HG02642 (cell line): Measurements from ENCODE around the gene RNASE12.
"Not testable (repeated sequence)": the region's sequence is repeated elsewhere in the genome, so short reads cannot be mapped to it uniquely, and the experiment has no call there.

Source experiments
- ATAC-seq: cut with Tn5 transposase; IDR thresholded peaks from one replicate; pipeline ENCODE4 v1.9.1; 2021; ENCODE audit warnings: mild to moderate bottlenecking; ENCODE audit not compliant: unreplicated experiment, poor library complexity

Gene RNASE12

DNA sequence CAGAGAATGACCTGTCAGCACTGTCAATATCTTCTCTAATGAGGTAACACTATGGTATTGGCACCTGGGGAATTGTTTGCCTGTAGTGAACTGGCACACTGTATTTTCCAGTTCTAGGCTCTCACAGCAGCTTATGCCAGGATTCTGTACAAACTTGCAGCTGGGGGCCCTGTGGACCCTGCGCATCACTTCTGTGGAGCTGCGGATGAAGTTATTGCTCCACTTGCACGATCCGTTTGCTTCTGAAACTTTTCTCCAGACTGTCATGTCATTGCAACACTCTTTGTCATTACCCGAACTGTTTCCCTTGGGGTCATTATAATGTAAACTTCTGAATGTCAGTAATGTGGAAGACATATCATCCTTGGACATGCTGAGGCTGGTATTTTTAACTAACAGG, 7.3 kb downstream of the RNASE12 start:
- ATAC-seq, result no peak

DNA sequence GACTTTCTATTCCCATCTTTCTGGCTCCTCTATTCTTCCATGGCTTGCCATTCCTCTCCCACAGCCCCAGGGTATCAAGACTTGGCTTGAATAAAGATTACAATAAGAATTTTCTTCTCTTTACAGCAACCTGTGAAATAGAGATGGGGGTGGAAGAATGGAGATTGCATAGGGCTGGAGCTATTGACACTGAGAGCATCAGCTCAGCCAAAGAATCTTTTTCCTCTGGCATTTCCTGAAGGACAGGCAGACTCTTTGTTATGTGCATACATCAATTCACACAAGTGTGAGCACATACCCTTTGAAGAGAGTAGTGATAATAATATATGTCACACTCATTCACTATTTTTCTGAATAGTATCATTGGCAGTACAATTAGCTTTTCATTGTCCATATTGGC, 8.0 kb downstream of the RNASE12 start:
- no peak for ATAC-seq

DNA sequence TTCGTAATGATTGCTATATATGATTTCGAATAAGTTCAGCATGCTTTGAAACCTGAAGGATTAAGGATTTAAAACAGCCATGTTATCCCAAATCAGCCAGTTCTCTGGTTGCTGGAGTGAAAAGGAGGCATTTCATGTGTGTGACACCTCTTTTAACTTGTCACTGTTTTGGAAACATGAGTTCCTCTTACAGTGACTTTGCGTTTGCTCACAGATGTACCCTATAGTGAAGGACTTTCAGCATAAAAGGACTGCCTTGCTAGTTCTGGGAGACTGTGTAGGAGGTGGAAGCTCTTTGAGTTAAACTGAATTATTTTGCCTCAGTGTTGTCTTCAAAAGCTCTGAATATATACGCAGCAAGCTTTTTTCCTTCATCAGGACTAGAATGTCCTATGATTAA, 10.9 kb downstream of the RNASE12 start:
- ATAC-seq, result no peak

DNA sequence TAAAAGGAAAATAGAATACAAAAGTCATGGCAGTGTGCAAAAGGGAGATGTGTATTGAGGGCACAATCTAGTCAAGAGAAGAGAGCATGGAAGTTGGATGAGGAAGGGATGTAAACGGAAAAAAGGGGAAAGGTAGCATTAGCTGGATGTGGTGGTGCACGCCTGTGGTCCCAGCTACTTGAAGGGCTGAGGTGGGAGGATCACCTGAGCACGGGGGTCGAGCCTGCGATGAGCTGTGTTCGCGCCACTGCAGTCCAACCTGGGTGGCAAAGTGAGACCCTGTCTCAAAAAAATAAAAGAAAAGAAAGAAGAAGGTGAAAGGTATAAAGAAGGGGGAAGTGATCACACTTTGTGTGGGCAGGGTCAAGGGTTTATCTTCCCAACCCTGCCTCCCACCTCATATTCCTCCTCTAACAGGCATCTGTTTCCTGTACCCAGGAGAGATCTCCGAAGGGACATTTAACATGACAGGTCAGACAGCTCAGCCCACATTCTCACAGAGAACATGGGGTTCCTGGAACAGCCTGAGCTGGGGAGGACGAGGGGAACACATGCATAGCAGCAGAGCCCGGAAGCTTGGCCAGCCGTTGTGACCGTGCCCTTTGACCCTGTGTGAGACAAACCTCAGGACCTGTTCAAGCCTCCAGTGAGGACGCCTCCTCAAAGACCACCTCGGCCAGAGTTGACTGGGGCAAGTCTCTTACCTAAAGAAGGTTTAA, 12.2 kb downstream of the RNASE12 start:
- no peak for ATAC-seq

DNA sequence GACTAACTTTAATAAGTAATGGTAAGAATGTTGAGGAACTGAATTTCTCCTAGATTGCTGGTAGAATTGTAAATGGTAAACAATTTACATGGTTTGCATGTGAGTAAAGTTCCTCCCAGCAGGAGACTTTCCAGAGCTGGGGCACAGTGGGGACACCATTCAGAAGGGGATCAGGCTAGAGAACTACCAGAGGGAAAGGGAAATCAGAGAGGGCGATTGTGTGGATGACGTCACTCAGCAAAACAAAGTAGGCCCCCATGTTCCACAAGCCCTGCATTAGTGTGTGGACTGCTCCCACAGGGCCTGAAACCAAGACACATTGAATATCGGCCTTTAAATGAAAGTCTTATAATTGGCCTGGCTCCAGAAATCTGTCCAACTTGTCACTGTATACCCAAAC, 12.9 kb downstream of the RNASE12 start:
- ATAC-seq, result no peak

DNA sequence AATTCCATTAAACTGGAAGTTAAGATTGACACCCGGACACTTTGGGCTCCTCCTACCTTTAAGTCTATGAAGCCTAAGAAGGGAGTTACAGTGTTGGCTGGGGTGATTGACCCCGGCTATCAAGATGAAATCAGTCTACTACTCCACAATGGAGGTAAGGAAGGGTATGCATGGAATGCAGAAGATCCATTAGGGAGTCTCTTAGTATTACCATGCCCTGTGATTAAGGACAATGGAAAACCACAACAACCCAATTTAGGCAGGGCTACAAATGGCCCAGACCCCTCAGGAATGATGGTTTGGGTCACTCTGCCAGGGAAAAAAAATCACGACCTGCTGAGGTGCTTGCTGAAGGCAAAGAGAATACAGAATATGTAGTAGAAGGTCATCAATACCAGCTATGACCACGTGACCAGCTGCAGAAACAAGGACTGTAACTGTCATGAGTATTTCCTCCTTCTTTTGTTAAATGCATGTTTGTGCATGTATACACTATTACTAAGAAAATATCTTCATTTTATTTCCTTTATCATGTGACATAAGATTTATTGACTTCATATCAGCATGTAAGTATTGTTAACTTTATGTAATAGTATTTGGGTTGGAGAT, 18.7 kb downstream of the RNASE12 start:
- not testable (repeated sequence) for ATAC-seq

DNA sequence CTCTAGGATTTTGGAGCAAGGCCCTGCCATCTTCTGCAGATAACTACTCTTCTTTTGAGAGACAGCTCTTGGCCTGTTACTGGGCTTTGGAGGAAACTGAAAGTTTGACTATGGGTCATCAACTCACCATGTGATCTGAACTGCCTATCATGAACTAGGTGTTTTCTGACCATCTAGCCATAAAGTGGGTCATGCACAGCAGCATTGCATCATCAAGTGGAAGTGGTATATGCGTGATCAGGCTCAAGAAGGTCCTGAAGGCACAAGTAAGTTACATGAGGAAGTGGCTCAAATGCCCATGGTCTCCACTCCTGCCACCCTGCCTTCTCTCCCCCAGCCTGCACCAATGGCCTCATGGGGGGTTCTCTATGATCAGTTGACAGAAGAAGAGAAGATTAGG, 20.5 kb downstream of the RNASE12 start:
- ATAC-seq, result not testable (repeated sequence)

DNA sequence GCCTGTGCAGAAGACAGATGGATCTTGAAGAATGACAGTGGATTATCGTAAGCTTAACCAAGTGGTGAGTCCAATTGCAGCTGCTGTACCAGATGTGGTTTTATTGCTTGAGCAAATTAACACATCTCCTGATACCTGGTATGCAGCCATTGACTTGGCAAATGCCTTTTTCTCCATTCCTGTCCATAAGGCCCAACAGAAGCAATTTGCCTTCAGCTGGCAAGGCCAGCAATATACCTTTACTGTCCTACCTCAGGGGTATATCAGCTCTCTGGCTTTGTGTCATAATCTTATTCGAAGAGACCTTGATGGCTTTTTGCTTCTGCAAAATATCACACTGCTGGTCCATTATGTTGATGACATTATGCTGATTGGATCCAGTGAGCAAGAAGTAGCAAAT, 21.3 kb downstream of the RNASE12 start:
- ATAC-seq, result not testable (repeated sequence)

DNA sequence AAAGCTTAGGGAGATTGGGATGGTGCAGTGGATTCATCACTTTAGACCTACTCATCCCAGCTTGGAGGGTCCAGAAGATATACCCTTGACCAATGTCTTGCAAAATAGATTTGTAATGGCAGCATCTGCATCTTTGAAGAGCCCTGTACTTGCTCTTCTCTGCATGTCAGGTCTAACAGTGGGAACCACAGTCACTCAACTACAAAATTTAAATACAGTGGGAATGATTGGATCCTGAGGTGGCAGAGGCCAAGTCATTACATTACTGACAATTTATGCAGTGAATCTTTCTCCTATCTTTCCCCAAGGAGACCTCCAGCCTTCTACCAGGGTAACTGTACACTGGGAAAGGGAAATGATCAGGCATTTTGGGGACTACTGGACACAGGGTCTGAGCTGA, 22.1 kb downstream of the RNASE12 start:
- ATAC-seq, result no peak

DNA sequence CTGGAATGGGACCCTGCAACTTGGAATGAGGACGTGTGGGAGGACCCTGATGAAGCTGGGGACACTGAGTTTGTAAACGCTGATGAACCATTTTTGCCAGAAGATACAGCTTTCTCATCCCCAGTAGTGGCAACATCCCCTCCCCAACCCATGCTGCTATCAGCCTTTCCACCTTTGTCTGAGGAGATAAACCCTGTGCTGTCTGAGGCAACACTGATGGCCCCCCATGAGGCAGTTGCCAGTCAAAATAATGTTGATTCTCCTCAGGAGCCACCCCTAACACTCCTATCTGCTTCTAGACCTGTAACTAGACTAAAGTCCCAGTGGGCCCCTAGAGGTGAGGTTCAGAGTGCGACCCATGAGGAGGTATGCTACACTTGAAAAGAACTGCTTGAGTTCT, 22.8 kb downstream of the RNASE12 start:
- no peak for ATAC-seq

DNA sequence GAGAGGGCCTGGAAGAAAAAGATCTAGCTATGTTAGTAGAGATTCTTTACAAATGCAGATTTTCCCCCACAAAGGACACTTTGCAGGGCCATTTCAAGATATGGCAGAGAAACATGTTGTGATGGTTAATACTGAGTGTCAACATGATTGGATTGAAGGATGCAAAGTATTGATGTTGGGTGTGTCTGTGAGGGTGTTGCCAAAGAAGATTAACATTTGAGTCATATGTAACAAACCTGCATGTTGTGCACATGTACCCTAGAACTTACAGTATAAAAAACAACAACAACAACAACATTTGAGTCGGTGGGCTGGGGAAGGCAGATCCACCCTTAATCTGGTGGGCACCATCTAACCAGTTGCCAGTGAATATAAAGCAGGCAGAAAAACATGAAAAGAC, 24.0 kb downstream of the RNASE12 start:
- not testable (repeated sequence) for ATAC-seq

DNA sequence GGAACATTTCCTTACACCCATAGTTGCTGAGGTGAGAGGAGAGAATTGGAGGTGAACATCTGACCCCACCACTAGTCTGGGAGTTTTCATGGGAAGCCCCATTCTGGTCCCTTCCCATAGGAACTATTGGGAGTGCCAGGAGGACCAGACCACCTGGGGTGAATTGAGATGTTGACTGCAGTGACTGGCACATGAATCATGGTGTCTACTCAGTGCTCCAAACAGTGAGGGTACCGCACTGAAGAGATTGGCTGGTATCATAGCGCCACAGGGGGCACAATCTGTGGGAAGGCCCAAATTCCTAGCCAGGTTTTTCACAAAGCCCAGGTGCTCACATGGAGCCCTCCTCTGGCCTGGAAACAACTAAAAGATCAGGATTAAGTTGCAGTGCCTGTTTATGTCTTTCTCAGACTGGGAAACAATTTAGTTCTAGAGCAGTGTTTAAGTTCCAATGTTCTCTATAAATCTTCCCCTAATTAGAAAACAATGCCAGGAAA, 26.6 kb downstream of the RNASE12 start:
- ATAC-seq, result no peak

DNA sequence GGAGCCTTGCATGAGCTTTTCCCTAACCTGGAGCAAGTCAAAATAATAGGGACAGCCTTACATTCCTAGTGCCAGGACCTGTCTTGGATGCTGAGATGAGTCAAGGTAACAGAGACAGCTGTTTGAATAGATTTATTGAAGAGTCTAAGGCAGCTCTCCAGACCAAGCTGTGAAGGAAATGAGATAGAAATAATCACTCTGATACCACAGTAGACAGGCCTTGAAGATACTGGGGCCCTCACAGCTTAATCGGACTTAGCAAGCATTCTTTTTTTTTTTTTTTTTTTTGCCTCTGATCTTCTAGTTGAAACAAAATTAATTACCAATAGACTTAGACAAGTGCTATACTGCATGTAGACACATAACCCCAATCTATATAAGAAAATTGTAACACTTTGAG, 27.2 kb downstream of the RNASE12 start:
- no peak for ATAC-seq

DNA sequence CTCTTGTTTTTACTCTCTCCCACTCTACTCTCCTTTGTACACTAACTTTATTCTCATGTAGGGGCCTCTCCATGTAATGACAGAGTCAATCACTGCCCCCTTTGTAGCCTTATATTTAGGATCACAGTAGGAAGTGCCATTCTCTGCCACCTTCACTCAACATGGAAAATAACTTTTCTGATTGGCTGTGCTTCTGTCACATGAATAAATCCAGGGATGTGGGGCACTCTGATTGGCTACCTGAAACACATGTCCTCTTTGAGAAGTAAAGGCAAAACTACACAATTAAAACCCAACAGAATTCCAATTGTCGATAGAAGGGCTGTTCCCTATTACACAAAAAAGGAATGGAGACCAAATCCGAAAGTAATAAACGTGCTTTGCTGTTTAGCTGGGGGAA, 30.2 kb downstream of the RNASE12 start, which contains the start of gene RNASE9:
TSS of gene RNASE9 (minus strand) at position 87 of the 400 bp plus-strand sequence.
- ATAC-seq, result no peak

DNA sequence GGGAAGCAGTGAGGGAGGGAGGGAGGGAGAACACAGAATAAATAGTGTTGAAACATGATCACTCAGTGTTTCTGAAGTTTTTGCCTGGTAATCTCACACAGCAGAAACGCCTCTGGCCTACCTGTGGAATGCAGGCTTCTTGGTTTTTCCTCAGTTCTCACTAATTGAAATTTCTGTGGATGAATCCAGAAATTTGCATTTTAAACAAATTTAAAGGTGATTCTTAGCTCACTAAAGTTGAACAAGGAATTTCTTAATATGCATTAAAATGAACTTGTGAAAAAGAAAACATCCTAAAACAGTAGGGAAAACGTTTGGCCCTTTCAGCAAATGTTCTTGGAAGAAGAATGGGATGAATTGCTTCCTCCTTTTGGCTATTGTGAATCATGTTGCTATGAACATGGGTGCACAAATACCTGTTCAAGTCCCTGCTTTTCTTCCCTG, 31.7 kb downstream of the RNASE12 start:
- ATAC-seq, result no peak

DNA sequence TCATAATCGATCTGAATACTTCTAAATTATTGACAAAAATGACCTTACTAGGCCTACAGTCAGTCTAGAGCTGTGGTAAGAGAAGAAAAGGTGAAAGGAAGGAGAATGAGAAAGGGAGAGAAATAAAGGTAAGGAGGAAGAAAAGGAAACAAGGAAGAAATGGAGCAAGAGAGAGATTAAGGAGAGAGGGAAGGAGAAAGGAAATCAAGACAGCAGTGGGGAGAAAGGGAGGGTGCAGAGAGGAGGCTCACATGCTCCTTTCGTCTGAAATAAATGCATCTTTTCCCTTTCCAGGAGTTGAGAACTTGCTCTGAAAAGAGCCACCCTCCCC, 34.0 kb downstream of the RNASE12 start:
- ATAC-seq, result no peak

DNA sequence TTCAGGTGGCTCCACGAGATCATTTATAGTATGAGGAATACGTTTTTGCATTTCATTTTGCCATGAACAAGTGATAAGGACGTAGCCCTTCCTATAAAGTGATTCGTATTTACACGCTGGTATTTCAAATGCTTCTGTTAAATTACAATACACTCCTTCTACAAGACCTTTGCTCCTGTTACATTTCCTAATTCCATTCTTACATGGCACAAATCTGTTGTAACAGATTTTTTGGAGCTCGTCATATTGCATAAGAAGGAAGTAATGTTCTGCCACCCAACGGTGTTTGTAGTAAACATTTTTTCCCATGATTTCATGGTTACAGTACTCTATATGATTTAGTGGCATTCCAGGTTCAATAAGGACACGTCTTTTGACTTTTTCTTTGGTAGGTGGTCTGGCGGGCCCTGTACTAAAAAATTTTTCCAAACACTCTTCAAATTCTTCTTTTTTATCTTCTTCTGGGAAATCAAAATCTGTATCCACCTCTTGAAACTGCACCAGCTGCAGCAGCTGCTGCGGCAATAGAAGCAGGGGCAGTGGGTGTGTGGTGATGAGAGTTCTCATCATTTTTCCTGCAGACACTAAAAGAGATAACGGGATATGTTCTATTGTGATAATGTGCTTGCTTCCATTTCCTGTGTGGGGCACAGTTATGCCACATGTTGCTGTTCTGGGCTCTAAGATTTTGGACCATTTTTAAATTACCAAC, 34.5 kb downstream of the RNASE12 start:
- no peak for ATAC-seq

DNA sequence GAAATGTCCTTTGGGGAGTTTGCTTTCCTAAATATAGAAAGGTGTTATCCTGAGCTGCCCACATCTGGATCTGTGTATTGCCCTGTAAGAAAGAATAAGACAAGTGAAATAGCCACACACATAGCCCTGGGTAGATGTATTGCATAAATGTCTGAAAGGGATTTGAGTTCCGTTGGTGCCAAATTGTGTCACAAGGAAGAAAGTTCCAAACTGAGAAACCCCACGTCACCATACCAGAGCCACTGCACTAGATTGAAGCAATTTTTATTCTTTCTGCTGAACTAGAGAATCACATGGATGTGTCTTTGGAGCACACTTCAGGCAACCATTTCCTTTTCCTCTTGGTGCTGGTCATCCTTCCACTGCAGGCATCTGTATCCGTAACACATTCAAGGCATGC, 35.3 kb downstream of the RNASE12 start:
- no peak for ATAC-seq

DNA sequence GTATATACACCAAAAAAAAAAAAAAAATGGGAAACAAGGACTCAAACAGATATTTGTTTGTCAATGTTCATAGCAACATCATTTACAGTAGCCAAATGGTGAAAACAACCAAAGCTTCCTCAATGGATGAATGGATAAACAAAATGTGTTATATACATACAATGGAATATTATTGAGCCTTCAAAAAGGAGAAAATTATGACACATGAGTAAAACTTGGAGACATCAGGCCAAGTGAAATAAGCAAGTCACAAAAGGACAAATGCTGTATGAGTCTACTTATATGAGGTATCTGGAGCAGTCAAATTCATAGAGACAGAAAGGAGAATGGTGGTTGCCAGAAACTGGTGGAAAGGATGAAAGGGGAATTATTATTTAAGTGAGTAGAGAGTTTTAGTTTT, 38.2 kb downstream of the RNASE12 start:
- no peak for ATAC-seq

DNA sequence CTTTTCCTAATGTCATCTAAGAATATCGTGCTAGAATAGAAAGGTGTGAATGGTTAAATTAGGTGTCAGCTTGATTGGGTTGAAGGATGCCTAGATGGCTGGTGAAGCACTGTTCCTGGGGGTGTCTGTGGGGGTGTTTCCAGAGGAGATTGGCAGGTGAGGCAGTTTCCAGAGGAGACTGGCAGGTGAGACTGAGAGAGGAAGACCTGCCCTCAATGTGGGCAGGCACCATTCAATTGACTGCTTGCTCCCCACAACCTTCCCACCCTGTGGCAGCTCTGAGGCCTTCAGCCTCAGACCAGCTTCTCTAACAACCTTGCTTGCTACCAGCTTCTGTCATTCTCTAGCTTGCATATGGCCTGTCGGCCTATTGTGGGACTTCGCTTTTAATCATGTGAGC, 39.6 kb downstream of the RNASE12 start:
- no peak for ATAC-seq

DNA sequence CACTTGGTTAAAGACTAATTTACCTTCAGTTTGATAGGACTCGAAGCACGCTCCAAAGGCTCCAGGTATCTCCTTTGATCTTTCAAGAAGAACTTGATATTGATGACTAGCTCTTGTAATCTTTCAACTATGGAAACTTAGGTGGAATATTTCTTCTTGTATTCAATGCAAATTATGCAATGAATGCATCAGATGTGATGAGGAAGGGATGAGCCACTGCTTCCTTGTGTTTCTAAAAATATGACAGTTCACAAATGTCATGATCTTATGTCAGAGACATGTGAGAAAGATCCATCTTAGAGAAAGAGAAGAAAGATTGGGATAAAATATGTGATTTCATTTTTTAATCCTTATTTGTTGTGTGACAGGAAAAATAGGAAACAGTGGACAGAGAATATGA, 40.2 kb downstream of the RNASE12 start:
- ATAC-seq, result no peak
